Vagina (tissue), 2 donors: Measurements from ENCODE around the gene MAD1L1. TPM values are rescaled to one million over a fixed set of nuclear protein-coding genes. Genes with fewer than 3 reads are reported as not detected.

Experiments
- DNase-seq, 2 donors: peaks; one replicate each; pipeline ENCODE4 v3.0.0-alpha.2; 2017; ENCODE audit errors: extremely low spot score in 2 of 2
- H3K27ac ChIP-seq: fragments of 200-600 bp; sonication (generic); one replicate; pipeline ENCODE4 v1.5.1; 2019
- H3K27me3 ChIP-seq: fragments of 200-600 bp; sonication (generic); one replicate; pipeline ENCODE4 v1.5.1; 2019
- H3K36me3 ChIP-seq, 2 donors: fragments of 200-600 bp; sonication (generic); one replicate each; pipeline ENCODE4 v1.5.1; 2017 to 2019
- H3K4me1 ChIP-seq: fragments of 200-600 bp; sonication (generic); one replicate; pipeline ENCODE4 v1.5.1; 2019
- H3K4me3 ChIP-seq, 2 donors: fragments of 200-600 bp; sonication (generic); 1 replicate in 1 of 2; 2 replicates in 1 of 2; pipeline ENCODE4 v1.5.1; 2016 to 2019
- H3K9me3 ChIP-seq: fragments of 200-600 bp; sonication (generic); one replicate; pipeline ENCODE4 v1.5.1; 2019
- CTCF ChIP-seq, 3 experiments: fragments of 450-650 bp in 2 of 3; fragments of 200-600 bp in 1 of 3; sonication (generic) in 1 of 3; IDR thresholded peaks; one replicate each; pipeline ENCODE4 v1.5.1; 2017 to 2019; ENCODE audit warnings: antibody characterized with exemption in 3 of 3, mild to moderate bottlenecking in 2 of 3, moderate library complexity in 2 of 3
- POLR2A ChIP-seq, 2 donors: fragments of 450-650 bp; IDR thresholded peaks; one replicate each; pipeline ENCODE4 v1.6.1; 2017; ENCODE audit warnings: antibody characterized with exemption in 2 of 2, mild to moderate bottlenecking in 2 of 2, moderate library complexity in 2 of 2
- POLR2AphosphoS5 ChIP-seq, 2 donors: sonication (generic); formaldehyde crosslinking; IDR thresholded peaks; one replicate each; pipeline ENCODE4 v1.9.0; 2017; ENCODE audit warnings: antibody characterized with exemption in 2 of 2, mild to moderate bottlenecking in 2 of 2, low read depth in 1 of 2; ENCODE audit not compliant: insufficient read depth in 1 of 2
- intact Hi-C: fragments of 100-400 bp; cut with DNase I; formaldehyde crosslinking; loops from one replicate; pipeline ENCODE4 v1.15.1; 2023
- total RNA-seq: library from RNA; depleted of rRNA; stranded (reverse); fragments of >200 nt; gene quantifications from one replicate; pipeline ENCODE4 v1.2.3, GENCODE V29; 2016

MAD1L1 gene
- total RNA-seq, 1 donor from 2014 or later, result 62.4 TPM

DNA sequence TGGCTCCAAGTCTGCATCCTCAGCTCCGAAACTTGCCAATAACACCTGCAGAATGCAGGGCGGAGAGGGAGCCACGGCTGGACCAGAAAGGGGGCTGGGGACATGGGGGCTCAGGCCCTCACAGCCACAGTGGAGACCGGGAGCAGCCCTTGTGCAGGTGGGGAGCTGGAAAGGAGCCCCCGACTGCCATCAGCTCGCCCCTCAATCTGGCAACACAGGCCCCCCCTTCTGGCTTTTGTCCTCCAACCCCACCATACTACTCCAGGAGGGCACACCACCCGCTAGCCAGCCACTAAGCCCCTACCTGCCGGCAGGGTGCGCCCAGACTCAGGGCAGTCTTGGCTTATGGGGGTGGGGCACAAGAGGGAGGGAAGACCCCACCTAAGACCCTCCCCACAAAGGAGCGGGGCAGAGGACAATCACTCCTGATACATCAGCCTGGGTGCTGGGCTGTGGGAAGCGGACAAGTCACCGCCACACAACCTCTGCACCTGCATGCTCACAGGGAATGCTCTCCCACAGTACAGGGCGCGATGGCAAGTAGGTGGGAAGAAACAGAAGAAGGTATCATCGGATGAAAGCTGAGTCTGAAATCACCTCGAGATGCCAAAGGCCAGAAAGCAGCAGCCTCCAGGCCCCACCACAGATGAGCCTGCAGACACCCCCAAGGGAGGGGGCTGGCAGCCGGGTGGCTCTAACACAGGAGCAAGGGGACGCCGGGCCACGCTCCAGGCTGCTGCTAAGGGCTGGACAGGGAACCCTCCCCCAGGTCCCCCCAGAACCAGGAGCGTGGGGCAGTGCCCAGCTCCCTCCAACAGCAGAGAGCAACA, 297.4 kb downstream of the MAD1L1 start:
- DNase-seq, result no peak
- Histone ChIP-seq H3K27ac (no peak overlapping the region), H3K27me3 (no peaks in the 10 kb centered on the region), H3K4me1 (peaks cover 26% of the 10 kb centered on the region), H3K9me3 (no peaks in the 10 kb centered on the region), H3K4me3 (no peak overlapping the region), H3K36me3 (no peaks in the 10 kb centered on the region)
- TF ChIP-seq CTCF (IDR thresholded peaks at IDR 0.05) (no peak), POLR2A (IDR thresholded peaks at IDR 0.05) (no peak), POLR2AphosphoS5 (IDR thresholded peaks at IDR 0.05; ENCODE audit: insufficient read depth in 1 of 2, low read depth in 1 of 2) (no peak)
- intact Hi-C loops, result no loop called here

- no peak overlapping the region for H3K27ac ChIP-seq
- no peaks in the 10 kb centered on the region for H3K9me3 ChIP-seq
- no peaks in the 10 kb centered on the region for H3K27me3 ChIP-seq
- DNase-seq, result no peak
- intact Hi-C loops, result no loop called here
- H3K4me1 ChIP-seq, result peaks cover 19% of the 10 kb centered on the region
- H3K4me3 ChIP-seq, result no peak overlapping the region
- no peaks in the 10 kb centered on the region for H3K36me3 ChIP-seq
- TF ChIP-seq POLR2A (IDR thresholded peaks at IDR 0.05) (no peak), CTCF (IDR thresholded peaks at IDR 0.05) (no peak), POLR2AphosphoS5 (IDR thresholded peaks at IDR 0.05; ENCODE audit: insufficient read depth in 1 of 2, low read depth in 1 of 2) (no peak)
Observed at GRCh38 chr7:1934756-1935155, 298.0 kb downstream of the MAD1L1 start.

- no peak for DNase-seq
- H3K27ac ChIP-seq, result no peak overlapping the region
- H3K36me3 ChIP-seq, result no peaks in the 10 kb centered on the region
- no peaks in the 10 kb centered on the region for H3K27me3 ChIP-seq
- no peak for TF ChIP-seq CTCF (IDR thresholded peaks at IDR 0.05)
- no peak for TF ChIP-seq POLR2AphosphoS5 (IDR thresholded peaks at IDR 0.05; ENCODE audit: insufficient read depth in 1 of 2, low read depth in 1 of 2)
- TF ChIP-seq POLR2A (IDR thresholded peaks at IDR 0.05), result no peak
- intact Hi-C loops, result no loop called here
- no peak overlapping the region for H3K4me3 ChIP-seq
- peaks cover 12% of the 10 kb centered on the region for H3K4me1 ChIP-seq
- no peaks in the 10 kb centered on the region for H3K9me3 ChIP-seq
Observed at GRCh38 chr7:1934017-1934416, 298.7 kb downstream of the MAD1L1 start.

DNA sequence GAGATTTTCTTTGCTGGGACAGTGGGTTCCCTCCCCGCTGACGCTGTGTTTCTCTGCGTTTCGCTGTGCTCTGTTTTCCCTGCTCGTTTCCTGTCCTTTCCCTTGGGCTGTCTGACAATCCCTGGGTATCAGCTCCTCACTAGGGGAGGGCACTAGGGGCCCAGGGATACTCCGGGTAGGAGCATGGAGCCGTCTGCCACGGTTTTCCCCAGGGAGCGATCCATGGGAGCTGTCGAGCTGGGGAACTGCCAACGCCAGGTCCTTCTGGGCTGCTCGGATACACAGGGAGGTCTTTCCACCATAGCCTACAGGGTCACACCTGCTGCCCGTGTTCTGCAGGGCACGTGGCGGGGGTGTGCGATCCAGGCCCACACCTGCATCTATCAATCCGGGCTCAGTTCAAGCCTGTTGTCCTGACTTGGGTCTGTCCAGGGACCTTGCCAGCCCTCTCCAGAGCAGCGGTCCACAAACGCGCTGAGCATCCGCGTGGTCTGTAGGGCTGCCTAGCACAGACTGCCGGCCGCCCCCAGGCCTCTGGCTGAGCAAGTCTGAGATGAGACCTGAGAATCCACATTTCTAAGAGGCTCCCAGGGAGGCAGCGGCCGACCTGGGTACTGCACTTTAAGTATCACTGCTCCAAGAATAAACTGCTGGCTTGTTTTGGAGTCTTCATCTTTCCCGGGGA, 299.5 kb downstream of the MAD1L1 start:
- H3K4me1 ChIP-seq, result peaks cover 10% of the 10 kb centered on the region
- no peaks in the 10 kb centered on the region for H3K9me3 ChIP-seq
- no peaks in the 10 kb centered on the region for H3K36me3 ChIP-seq
- H3K27ac ChIP-seq, result no peak overlapping the region
- intact Hi-C loops, result no loop called here
- H3K4me3 ChIP-seq, result no peak overlapping the region
- no peaks in the 10 kb centered on the region for H3K27me3 ChIP-seq
- no peak for TF ChIP-seq POLR2A (IDR thresholded peaks at IDR 0.05)
- no peak for TF ChIP-seq CTCF (IDR thresholded peaks at IDR 0.05)
- no peak for TF ChIP-seq POLR2AphosphoS5 (IDR thresholded peaks at IDR 0.05; ENCODE audit: insufficient read depth in 1 of 2, low read depth in 1 of 2)
- DNase-seq, result no peak

GRCh38 chr7:1931951-1932270, 300.8 kb downstream of the MAD1L1 start:
- Histone ChIP-seq H3K9me3 (no peaks in the 10 kb centered on the region), H3K4me1 (peaks cover 10% of the 10 kb centered on the region), H3K36me3 (no peaks in the 10 kb centered on the region), H3K4me3 (no peak overlapping the region), H3K27me3 (no peaks in the 10 kb centered on the region), H3K27ac (peak overlapping the region; percentile 20)
- TF ChIP-seq POLR2AphosphoS5 (IDR thresholded peaks at IDR 0.05; ENCODE audit: insufficient read depth in 1 of 2, low read depth in 1 of 2), result no peak
- TF ChIP-seq CTCF (IDR thresholded peaks at IDR 0.05), result no peak
- intact Hi-C loops, result no loop called here
- DNase-seq, result no peak
